Activated naive CD4-positive, alpha-beta T cell treated with anti-CD3 and anti-CD28 coated beads, Interleukin-2, amount 10 ng/mL, durations not matched to agents 7 days and 5 days (primary cell): Measurements from ENCODE around the gene TPK1.
A peak's percentile ranks its signal among the peaks of the same experiment; 100 is the strongest.

Source experiments
- CTCF ChIA-PET: fragments of 350-600 bp; sonication (Branson Sonifier 250); formaldehyde crosslinking; loops from one replicate; lab custom pipeline; 2021; ENCODE audit warnings: antibody characterized with exemption; lab: Charles Lee
- DNase-seq: peaks from one replicate; pipeline ENCODE4 v3.0.0-alpha.2; 2020
- H3K27ac Mint-ChIP-seq: one replicate; pipeline ENCODE4 v1.8.0; 2021; ENCODE audit warnings: mild to moderate bottlenecking, moderate library complexity, mixed read lengths
- H3K27me3 Mint-ChIP-seq: one replicate; pipeline ENCODE4 v1.8.0; 2021; ENCODE audit warnings: mild to moderate bottlenecking, mixed read lengths
- H3K36me3 Mint-ChIP-seq: one replicate; pipeline ENCODE4 v1.8.0; 2021; ENCODE audit warnings: mixed read lengths
- H3K4me1 Mint-ChIP-seq: one replicate; pipeline ENCODE4 v1.8.0; 2021; ENCODE audit warnings: mixed read lengths
- H3K4me3 Mint-ChIP-seq: one replicate; pipeline ENCODE4 v1.8.0; 2021; ENCODE audit warnings: mild to moderate bottlenecking, moderate library complexity, mixed read lengths
- H3K9me3 Mint-ChIP-seq: one replicate; pipeline ENCODE4 v1.8.0; 2021; ENCODE audit warnings: mixed read lengths

Gene TPK1

DNA sequence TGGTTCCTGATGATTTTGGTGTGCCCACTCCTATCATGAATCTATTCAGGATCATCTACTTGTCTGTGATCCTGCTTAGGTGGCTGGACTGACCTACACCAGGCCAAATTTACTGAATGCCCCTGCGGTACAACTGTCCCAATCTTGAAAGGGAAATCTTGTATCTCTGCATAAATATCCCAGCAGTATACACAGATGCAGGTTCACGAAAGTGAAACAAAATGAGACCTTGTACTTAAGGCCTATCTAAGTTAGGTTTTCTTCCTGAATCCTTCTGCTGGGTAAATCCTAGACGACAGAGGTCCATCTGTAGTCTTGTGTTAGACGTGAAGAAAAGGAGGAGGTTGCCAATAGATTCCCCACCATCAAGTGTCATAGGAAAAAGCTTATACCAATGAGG, 346.9 kb downstream of the TPK1 start:
- DNase-seq: no peak
- Mint-ChIP-seq H3K27ac (no peak overlapping the region), H3K36me3 (peaks cover 2% of the 10 kb centered on the region), H3K4me3 (no peak overlapping the region), H3K9me3 (peaks cover 4% of the 10 kb centered on the region), H3K4me1 (peaks cover 14% of the 10 kb centered on the region), H3K27me3 (no peaks in the 10 kb centered on the region)
- CTCF ChIA-PET: no interaction called here

DNA sequence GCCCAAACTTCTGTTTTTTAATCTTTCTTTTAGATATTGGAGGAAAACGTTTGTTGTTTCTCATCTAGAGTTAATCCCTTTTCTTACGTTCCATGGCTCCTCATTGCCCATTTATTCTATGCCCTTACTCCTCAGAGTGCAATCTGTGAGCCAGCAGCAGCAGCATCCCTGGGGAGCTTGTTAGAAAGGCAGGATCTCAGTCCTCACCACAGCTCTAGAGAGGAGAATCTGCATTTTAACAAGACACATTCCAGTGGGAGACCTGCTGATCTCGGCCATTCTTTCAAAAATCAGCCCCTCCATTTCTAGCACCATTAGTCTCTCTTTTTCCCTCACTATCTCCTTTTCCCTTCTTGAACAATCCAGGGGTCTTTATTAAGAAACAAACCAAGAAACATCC, 348.0 kb downstream of the TPK1 start:
- no peak overlapping the region for H3K4me3 Mint-ChIP-seq
- peaks cover 17% of the 10 kb centered on the region for H3K4me1 Mint-ChIP-seq
- peaks cover 4% of the 10 kb centered on the region for H3K9me3 Mint-ChIP-seq
- no peaks in the 10 kb centered on the region for H3K27me3 Mint-ChIP-seq
- H3K36me3 Mint-ChIP-seq: peaks cover 2% of the 10 kb centered on the region
- CTCF ChIA-PET: no interaction called here
- peak overlapping the region; percentile 60 for H3K27ac Mint-ChIP-seq
- no peak for DNase-seq

DNA sequence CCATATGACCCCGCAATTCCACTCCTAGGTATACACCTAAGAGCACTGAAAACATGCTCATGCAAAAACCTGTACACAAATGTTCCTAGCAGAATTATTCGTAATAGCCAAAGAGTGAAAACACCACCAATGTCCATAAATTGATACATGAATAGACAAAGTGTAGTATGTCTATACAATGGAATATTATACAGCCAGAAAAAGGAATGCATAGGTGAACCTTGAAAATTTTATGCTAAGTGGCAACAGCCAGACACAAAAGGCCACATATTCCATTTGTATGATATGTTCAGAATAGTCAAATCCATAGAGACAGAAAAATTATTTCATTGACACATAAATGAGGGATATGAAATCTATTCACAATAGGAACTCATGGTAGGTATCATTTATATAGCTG, 351.4 kb downstream of the TPK1 start:
- CTCF ChIA-PET: no interaction called here
- Mint-ChIP-seq H3K27me3 (no peaks in the 10 kb centered on the region), H3K4me3 (no peak overlapping the region), H3K36me3 (no peaks in the 10 kb centered on the region), H3K4me1 (peaks cover 5% of the 10 kb centered on the region), H3K9me3 (no peaks in the 10 kb centered on the region), H3K27ac (no peak overlapping the region)
- DNase-seq: no peak

DNA sequence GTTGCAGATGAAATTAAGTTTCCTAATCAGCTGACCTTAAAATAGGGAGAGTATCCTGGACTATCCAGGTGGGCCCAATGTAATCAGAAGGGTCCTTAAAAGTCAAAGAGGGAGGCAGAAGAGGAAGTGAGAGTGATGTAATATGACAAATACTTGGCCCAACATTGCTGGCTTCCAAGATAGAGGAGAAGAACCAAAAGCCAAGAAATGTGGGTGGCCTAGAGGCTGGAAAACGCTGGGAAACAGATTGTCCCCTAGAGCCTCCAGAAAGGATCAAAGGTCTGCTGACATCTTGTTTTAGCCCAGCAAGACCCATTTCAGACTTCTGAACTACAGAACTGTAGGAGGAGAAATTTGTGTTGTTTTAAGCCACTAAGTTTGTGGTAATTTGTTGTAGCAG, 352.7 kb downstream of the TPK1 start:
- H3K9me3 Mint-ChIP-seq: no peaks in the 10 kb centered on the region
- H3K27ac Mint-ChIP-seq: no peak overlapping the region
- peaks cover 3% of the 10 kb centered on the region for H3K4me1 Mint-ChIP-seq
- H3K4me3 Mint-ChIP-seq: no peak overlapping the region
- H3K27me3 Mint-ChIP-seq: no peaks in the 10 kb centered on the region
- CTCF ChIA-PET: no interaction called here
- no peaks in the 10 kb centered on the region for H3K36me3 Mint-ChIP-seq
- no peak for DNase-seq

DNA sequence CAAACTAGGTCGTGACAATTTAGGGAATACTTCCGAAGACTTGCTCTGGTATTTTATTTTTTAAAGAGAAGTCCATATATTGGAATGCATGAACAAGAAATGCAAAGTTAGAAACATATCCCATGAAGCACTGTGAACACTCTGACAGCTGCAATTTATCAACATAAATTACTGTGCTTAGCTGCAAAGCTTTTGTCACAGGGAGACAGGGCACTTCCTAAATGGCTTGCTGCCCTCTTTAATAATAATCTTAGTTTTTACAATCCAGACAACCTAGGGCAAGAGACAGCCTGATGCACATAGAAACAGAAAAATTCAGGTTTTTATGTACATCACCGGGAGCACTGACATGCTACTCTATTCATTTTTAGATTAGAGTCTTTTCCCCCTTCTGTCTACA, 354.0 kb downstream of the TPK1 start:
- no peak overlapping the region for H3K27ac Mint-ChIP-seq
- H3K9me3 Mint-ChIP-seq: no peaks in the 10 kb centered on the region
- H3K27me3 Mint-ChIP-seq: no peaks in the 10 kb centered on the region
- no peak overlapping the region for H3K4me3 Mint-ChIP-seq
- CTCF ChIA-PET: no interaction called here
- peaks cover 3% of the 10 kb centered on the region for H3K4me1 Mint-ChIP-seq
- no peaks in the 10 kb centered on the region for H3K36me3 Mint-ChIP-seq
- DNase-seq: no peak

DNA sequence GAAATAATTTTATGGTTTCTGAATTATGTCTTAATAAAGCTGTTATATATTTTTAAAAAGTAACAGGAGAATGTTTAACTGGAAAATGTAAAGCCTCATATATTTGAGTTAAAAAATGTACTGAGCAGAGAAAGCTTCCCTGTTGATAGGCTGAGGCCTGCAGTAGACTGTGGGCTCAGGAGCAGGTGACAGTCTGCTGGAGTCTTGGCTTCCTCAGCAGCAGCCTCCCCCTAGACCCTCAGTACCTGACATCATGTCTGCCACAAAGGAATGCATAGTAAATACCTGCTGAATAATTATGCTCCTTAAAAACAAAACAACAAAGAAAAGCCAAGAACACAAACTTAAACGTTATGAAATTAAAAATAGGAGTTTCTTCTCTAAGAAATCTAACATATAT, 358.5 kb downstream of the TPK1 start:
- Mint-ChIP-seq H3K36me3 (no peaks in the 10 kb centered on the region), H3K9me3 (no peaks in the 10 kb centered on the region), H3K27ac (no peak overlapping the region)

DNA sequence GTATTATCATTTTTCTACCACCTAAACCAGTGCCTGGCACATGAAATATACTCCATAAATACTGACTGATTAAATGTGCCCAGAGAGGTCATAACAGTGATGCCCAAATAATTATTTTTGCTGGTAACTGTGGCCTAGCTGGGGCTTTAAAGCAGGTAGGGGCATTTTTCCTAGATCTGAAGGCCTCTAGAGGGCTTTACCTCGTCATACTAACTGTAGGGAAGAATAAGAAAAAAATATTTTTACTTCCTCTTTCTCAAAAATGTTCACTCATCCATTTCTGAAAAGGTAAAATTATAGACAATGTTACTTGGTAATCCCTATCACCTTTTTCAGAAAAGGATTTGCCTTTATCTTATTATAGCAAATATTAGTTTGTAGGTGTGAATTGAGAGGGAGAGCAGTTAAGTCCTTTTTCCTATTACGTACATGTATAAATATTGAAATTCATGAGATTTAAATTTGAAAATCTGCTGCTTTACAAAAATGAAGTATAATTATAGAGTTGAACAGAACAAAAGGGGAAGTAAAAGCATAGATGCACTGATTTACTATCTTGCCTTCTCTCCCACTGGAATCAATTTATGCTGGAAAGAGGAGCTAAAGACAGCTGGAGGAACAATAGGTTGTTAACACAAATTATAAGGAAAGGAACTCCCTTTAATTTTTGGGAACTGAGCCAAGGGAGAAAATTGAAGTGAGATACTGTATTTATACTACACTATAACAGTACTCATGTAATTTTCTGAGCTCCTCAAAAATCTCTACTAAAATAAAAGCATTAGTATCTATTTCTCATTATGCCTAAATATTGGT, 360.8 kb downstream of the TPK1 start:
- no peaks in the 10 kb centered on the region for H3K36me3 Mint-ChIP-seq
- H3K4me3 Mint-ChIP-seq: no peak overlapping the region
- no peaks in the 10 kb centered on the region for H3K27me3 Mint-ChIP-seq
- DNase-seq: no peak
- no peaks in the 10 kb centered on the region for H3K9me3 Mint-ChIP-seq
- H3K27ac Mint-ChIP-seq: no peak overlapping the region
- CTCF ChIA-PET: no interaction called here
- no peaks in the 10 kb centered on the region for H3K4me1 Mint-ChIP-seq

More for the DNA sequence above, 358.5 kb downstream of the TPK1 start:
- H3K4me3 Mint-ChIP-seq: no peak overlapping the region
- CTCF ChIA-PET: no interaction called here
- H3K4me1 Mint-ChIP-seq: no peaks in the 10 kb centered on the region
- H3K27me3 Mint-ChIP-seq: no peaks in the 10 kb centered on the region
- no peak for DNase-seq

DNA sequence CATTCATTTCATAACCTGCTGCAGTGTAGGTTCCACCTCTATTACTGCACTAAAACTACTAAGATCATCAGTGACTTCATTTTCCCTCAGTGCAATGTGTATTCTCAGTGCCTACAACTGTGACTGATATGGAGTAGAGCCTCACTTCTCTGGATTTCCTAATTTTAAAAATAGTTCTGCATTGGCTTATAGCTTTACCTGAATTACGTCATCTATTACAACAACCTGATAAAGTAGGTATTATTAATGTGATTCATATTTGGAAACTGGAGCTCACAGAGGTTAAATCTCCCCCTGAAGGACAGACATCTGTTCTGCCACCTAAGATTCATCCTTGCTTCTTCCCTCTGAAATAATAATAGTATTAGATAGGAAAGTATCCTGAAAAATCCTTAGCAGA, 361.5 kb downstream of the TPK1 start:
- Mint-ChIP-seq H3K9me3 (no peaks in the 10 kb centered on the region), H3K27ac (no peak overlapping the region), H3K4me1 (no peaks in the 10 kb centered on the region), H3K36me3 (no peaks in the 10 kb centered on the region), H3K27me3 (no peaks in the 10 kb centered on the region), H3K4me3 (no peak overlapping the region)
- no peak for DNase-seq
- CTCF ChIA-PET: no interaction called here

DNA sequence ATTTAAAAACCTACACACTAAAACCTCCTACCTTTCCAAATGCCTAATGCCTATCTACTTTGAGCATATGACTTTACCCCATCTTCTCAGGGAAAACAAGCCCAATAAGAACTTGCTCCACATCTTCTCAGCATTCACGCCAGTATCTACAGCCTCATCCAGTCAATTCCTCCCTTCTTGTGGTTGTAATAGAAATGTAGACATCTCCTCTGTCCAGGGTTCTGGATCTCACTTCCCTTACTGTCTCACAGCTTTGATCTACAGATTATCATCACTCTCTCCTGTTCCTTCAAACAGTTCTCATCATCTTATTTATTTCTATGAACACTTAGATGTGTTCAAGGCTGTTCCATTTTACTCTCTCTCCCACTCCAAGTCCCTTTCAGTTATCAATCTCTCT, 361.9 kb downstream of the TPK1 start:
- Mint-ChIP-seq H3K27ac (no peak overlapping the region), H3K36me3 (no peaks in the 10 kb centered on the region), H3K9me3 (no peaks in the 10 kb centered on the region), H3K27me3 (no peaks in the 10 kb centered on the region), H3K4me3 (no peak overlapping the region), H3K4me1 (no peaks in the 10 kb centered on the region)
- DNase-seq: no peak
- CTCF ChIA-PET: no interaction called here

DNA sequence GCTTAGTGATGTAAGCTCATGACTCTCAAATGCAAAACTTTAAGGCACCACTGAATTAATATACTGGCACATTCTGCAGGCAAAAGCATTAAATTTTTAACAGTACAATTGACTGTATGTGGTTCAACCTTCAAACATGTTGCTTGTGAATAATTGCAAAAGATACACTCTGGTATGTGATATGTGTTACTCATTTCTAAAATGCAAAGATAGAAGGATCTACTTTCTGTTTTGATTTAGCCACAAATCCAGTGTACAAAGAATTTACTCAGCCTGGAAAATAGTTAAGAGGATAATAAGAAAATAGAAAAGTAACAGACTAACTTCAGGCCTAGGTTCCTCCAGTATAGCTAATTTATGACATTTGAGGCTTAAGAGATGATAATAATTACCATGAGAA, 365.8 kb downstream of the TPK1 start:
- no peak for DNase-seq
- Mint-ChIP-seq H3K9me3 (peaks cover 3% of the 10 kb centered on the region), H3K4me3 (no peak overlapping the region)

DNA sequence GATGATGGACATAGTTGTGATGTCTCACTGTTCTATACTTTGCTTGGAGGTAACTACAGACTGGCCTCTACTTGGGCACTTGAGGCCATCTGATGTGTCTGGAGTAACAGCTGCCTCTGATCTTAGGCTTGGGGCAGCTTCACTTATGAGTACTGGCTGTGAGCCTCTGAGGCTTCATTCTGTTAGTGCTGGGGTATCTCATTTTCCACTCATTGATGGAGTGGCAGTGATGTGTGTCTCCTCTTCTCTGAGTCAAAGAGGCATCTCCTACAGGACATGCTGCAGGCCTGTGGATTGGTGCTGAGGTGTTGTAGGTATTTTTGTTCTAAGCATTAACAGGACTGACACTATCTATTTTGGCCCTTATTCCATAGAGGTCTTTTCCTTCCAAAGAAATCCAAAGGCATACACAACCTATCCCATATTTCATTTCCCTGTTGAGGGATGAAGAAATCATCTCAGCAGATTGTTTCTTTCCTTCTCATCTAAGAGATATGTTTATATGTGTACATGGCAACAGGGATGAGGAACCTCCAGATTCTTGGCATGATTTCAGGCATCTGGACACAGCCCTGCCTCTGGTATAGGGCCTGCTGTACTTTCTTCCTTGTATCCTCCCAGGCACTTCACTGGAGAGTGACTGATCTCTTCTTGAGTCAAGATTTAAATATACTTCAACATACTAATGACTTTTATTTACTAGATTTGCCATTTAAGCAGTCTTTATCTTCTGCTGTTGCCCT, 366.7 kb downstream of the TPK1 start:
- H3K4me1 Mint-ChIP-seq: no peaks in the 10 kb centered on the region
- H3K27me3 Mint-ChIP-seq: no peaks in the 10 kb centered on the region
- peaks cover 5% of the 10 kb centered on the region for H3K9me3 Mint-ChIP-seq
- H3K4me3 Mint-ChIP-seq: no peak overlapping the region
- H3K36me3 Mint-ChIP-seq: no peaks in the 10 kb centered on the region
- CTCF ChIA-PET: no interaction called here
- no peak for DNase-seq
- no peak overlapping the region for H3K27ac Mint-ChIP-seq

More for the DNA sequence above, 365.8 kb downstream of the TPK1 start:
- CTCF ChIA-PET: no interaction called here
- H3K27me3 Mint-ChIP-seq: no peaks in the 10 kb centered on the region
- no peaks in the 10 kb centered on the region for H3K4me1 Mint-ChIP-seq
- H3K27ac Mint-ChIP-seq: no peak overlapping the region
- no peaks in the 10 kb centered on the region for H3K36me3 Mint-ChIP-seq

DNA sequence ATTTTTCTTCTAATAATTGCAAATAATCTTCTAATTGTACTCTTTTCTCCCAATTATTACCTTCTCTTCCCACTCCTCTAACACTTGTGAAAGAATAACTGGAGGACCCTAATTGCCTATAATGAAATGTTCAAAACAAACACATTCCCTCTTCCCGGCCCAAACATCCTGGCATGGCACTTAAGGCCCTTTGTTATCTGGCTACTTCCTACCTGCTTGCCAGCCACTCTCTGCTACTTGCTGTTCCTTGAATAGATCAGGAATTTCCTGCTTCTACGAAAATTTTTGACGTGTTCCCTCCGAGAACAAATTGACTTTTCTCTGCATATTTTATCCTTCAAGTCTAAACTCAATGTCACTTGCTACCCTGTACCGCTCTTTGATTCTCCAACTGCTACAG, 376.2 kb downstream of the TPK1 start:
- Mint-ChIP-seq H3K4me3 (no peak overlapping the region), H3K36me3 (peaks cover 2% of the 10 kb centered on the region), H3K4me1 (no peaks in the 10 kb centered on the region), H3K27me3 (no peaks in the 10 kb centered on the region), H3K27ac (no peak overlapping the region), H3K9me3 (peaks cover 26% of the 10 kb centered on the region)
- no peak for DNase-seq
- CTCF ChIA-PET: no interaction called here

DNA sequence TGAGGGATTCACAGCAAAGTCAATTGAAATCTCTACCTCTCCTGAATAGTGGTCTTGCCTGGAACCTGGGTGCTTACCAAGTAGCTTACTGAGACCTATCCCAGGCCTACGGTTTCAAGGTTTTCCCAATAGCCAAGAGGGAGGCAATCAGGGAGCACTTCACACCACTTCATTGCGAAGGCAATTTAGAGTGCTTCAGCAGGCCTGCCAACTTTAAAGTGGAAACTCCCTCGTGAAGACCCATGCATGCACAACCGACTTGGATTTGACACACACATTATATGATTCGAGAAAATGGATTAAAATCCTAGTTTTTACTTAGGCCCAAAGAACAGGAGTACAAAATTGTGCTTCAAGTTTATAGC, 380.8 kb downstream of the TPK1 start:
- Mint-ChIP-seq H3K9me3 (peaks cover 19% of the 10 kb centered on the region), H3K27me3 (no peaks in the 10 kb centered on the region), H3K36me3 (peaks cover 2% of the 10 kb centered on the region), H3K4me1 (no peaks in the 10 kb centered on the region), H3K4me3 (no peak overlapping the region), H3K27ac (no peak overlapping the region)
- no peak for DNase-seq
- CTCF ChIA-PET: no interaction called here

DNA sequence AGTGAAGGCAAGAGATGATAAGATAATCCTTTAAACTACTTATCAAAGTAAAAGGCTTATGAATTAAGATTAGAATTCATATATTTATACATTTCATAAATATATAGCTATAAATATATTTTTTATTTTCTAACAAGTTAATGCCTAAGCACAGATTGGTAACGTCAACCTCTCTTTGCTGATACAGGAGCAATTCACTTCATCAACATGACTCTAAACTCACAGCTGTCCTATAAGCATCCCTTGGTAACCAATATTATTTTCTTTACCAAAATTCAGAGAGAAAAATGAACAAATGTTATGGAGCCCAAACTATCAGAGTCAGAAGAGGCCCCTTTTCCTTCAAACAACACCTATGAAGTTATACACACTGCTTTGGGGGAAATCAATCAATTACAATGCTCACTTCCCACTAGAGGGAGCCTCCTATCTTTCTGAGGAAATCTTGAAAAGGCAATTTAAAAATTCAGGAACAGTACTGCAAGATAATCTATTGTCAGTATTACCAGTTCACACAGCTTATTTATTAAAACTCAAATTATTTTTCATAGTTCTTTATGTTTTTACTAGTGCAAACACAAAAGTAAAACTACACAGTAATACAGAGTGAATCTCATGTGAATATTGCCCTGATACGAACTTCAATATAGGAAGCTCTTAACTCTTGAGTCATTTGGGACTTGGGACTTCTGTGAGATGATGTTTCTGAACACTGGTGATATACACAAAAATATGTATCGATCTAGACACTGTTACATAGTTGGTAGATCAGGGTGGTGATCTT, 381.4 kb downstream of the TPK1 start:
- Mint-ChIP-seq H3K36me3 (peaks cover 2% of the 10 kb centered on the region), H3K27me3 (no peaks in the 10 kb centered on the region), H3K9me3 (peaks cover 19% of the 10 kb centered on the region), H3K27ac (no peak overlapping the region), H3K4me1 (no peaks in the 10 kb centered on the region), H3K4me3 (no peak overlapping the region)
- CTCF ChIA-PET: no interaction called here
- no peak for DNase-seq
